GM13977 (cell line): ENCODE results near the gene HIVEP2.

ENCODE experiments used
- DNase-seq: peaks from one replicate; pipeline ENCODE4 v3.0.0; 2012; ENCODE audit warnings: low spot score
- CTCF ChIP-seq: IDR thresholded peaks from 2 replicates; pipeline ENCODE4 v1.5.1; 2012; ENCODE audit warnings: mild to moderate bottlenecking, control low read depth; ENCODE audit not compliant: insufficient read depth; ENCODE audit errors: extremely low read depth, missing control alignments
- in situ Hi-C: fragments of 300-500 bp; cut with MboI; formaldehyde crosslinking; loops from one replicate; pipeline ENCODE4 v1.12.0; 2022; ENCODE audit warnings: low sequenced_read_pairs, low pct_unique_long_range_greater_than_20kb, mixed read lengths, inconsistent platforms; ENCODE audit not compliant: unreplicated experiment

HIVEP2 gene

GRCh38 chr6:142735204-142735603, 209.8 kb downstream of the HIVEP2 start:
- no peak for TF ChIP-seq CTCF
- in situ Hi-C loops: no loop called here
- DNase-seq: no peak

- TF ChIP-seq CTCF: no peak
- no peak for DNase-seq
- in situ Hi-C loops: no loop called here
Measured at GRCh38 chr6:142732790-142733189, 212.2 kb downstream of the HIVEP2 start.

- in situ Hi-C loops: no loop called here
- no peak for DNase-seq
- no peak for TF ChIP-seq CTCF
Measured at GRCh38 chr6:142731611-142732010, 213.4 kb downstream of the HIVEP2 start.

GRCh38 chr6:142729618-142730017, 215.4 kb downstream of the HIVEP2 start:
- in situ Hi-C loops: no loop called here
- TF ChIP-seq CTCF: no peak
- no peak for DNase-seq

- in situ Hi-C loops: no loop called here
- no peak for DNase-seq
- no peak for TF ChIP-seq CTCF
Measured at GRCh38 chr6:142728910-142729481, 216.0 kb downstream of the HIVEP2 start.

GRCh38 chr6:142728364-142728763, 216.6 kb downstream of the HIVEP2 start:
- DNase-seq: no peak
- in situ Hi-C loops: no loop called here
- no peak for TF ChIP-seq CTCF

GRCh38 chr6:142726616-142727015, 218.4 kb downstream of the HIVEP2 start:
- DNase-seq: no peak

More at GRCh38 chr6:142726616-142727015, 218.4 kb downstream of the HIVEP2 start:
- TF ChIP-seq CTCF: no peak
- in situ Hi-C loops: no loop called here
